Osteoblast (primary cell): ENCODE measurements around the gene BCL2L11. TPM values are rescaled to one million over a fixed set of nuclear protein-coding genes. Genes with fewer than 3 reads are reported as not detected.

Experiments used
- DNase-seq: peaks from one replicate; pipeline ENCODE4 v3.0.0; 2011; ENCODE audit warnings: low spot score, mixed read lengths; ENCODE audit not compliant: insufficient read length; ENCODE audit errors: missing footprints
- H2AFZ ChIP-seq: 2 replicates; pipeline ENCODE4 v1.6.0; 2011; ENCODE audit warnings: mild to moderate bottlenecking, low read length
- H3K27ac ChIP-seq: 2 replicates; pipeline ENCODE4 v1.5.1; 2011; ENCODE audit warnings: mild to moderate bottlenecking, low read depth, low read length, moderate library complexity
- H3K27me3 ChIP-seq: 2 replicates; pipeline ENCODE4 v1.6.0; 2012; ENCODE audit warnings: mild to moderate bottlenecking, control low read depth, inconsistent platforms, low read length, moderate library complexity; ENCODE audit not compliant: insufficient read depth
- H3K36me3 ChIP-seq: 2 replicates; pipeline ENCODE4 v1.5.1; 2011; ENCODE audit warnings: mild to moderate bottlenecking, low read length, control low read depth, moderate library complexity; ENCODE audit not compliant: insufficient read depth
- H3K4me1 ChIP-seq: 2 replicates; pipeline ENCODE4 v1.5.1; 2011; ENCODE audit warnings: mild to moderate bottlenecking, low read length, control low read depth, moderate library complexity; ENCODE audit not compliant: insufficient read depth
- H3K4me2 ChIP-seq: 2 replicates; pipeline ENCODE4 v1.6.0; 2011; ENCODE audit warnings: mild to moderate bottlenecking, low read length; ENCODE audit not compliant: insufficient read depth
- H3K4me3 ChIP-seq: fragments of 200-600 bp; sonication (generic); 3 replicates; pipeline ENCODE4 v1.5.1; 2012; ENCODE audit warnings: mild to moderate bottlenecking, low read length, inconsistent platforms; ENCODE audit not compliant: insufficient read depth
- H3K79me2 ChIP-seq: 2 replicates; pipeline ENCODE4 v1.6.0; 2012; ENCODE audit warnings: mild to moderate bottlenecking, low read length, control low read depth, inconsistent platforms; ENCODE audit not compliant: insufficient read depth
- H3K9me3 ChIP-seq: 2 replicates; pipeline ENCODE4 v1.5.1; 2011; ENCODE audit warnings: low read depth, low read length, control low read depth
- H4K20me1 ChIP-seq: 2 replicates; pipeline ENCODE4 v1.6.0; 2012; ENCODE audit warnings: mild to moderate bottlenecking, low read length, control low read depth; ENCODE audit not compliant: insufficient read depth
- CTCF ChIP-seq: IDR thresholded peaks from 2 replicates; pipeline ENCODE4 v1.5.1; 2011; ENCODE audit warnings: mild to moderate bottlenecking, low read depth, low read length, moderate library complexity; ENCODE audit errors: extremely low read depth
- total RNA-seq: library from RNA; depleted of rRNA; stranded (reverse); fragments of >200 nt; gene quantifications from 2 replicates; pipeline ENCODE4 v1.2.3, GENCODE V29; 2012

BCL2L11 gene
- total RNA-seq, 1 donor: 8.0 TPM

- H2AFZ ChIP-seq: no peak overlapping the region
- no peak overlapping the region for H3K4me2 ChIP-seq
- no peak for TF ChIP-seq CTCF
- no peaks in the 10 kb centered on the region for H4K20me1 ChIP-seq
- no peak for DNase-seq
- no peaks in the 10 kb centered on the region for H3K4me1 ChIP-seq
- peaks cover 32% of the 10 kb centered on the region for H3K27me3 ChIP-seq
- no peaks in the 10 kb centered on the region for H3K36me3 ChIP-seq
- no peak overlapping the region for H3K4me3 ChIP-seq
- H3K79me2 ChIP-seq: no peaks in the 10 kb centered on the region
- no peaks in the 10 kb centered on the region for H3K9me3 ChIP-seq
- H3K27ac ChIP-seq: no peak overlapping the region
Measured at GRCh38 chr2:111105926-111106325, 14.8 kb upstream of the BCL2L11 start.

GRCh38 chr2:111106706-111107105 is 14.0 kb upstream of the BCL2L11 start:
- no peak for TF ChIP-seq CTCF
- Histone ChIP-seq H4K20me1 (no peaks in the 10 kb centered on the region), H3K79me2 (no peaks in the 10 kb centered on the region), H2AFZ (no peak overlapping the region), H3K9me3 (no peaks in the 10 kb centered on the region), H3K36me3 (no peaks in the 10 kb centered on the region), H3K4me3 (no peak overlapping the region), H3K4me1 (no peaks in the 10 kb centered on the region), H3K4me2 (no peak overlapping the region), H3K27me3 (peaks cover 35% of the 10 kb centered on the region), H3K27ac (no peak overlapping the region)
- no peak for DNase-seq

- no peak for DNase-seq
Measured at GRCh38 chr2:111108745-111109271, 11.9 kb upstream of the BCL2L11 start.

More at GRCh38 chr2:111108745-111109271, 11.9 kb upstream of the BCL2L11 start:
- no peaks in the 10 kb centered on the region for H3K79me2 ChIP-seq
- no peaks in the 10 kb centered on the region for H4K20me1 ChIP-seq
- no peaks in the 10 kb centered on the region for H3K36me3 ChIP-seq
- no peak overlapping the region for H3K27ac ChIP-seq
- H2AFZ ChIP-seq: no peak overlapping the region
- no peaks in the 10 kb centered on the region for H3K9me3 ChIP-seq
- H3K4me1 ChIP-seq: no peaks in the 10 kb centered on the region
- no peak overlapping the region for H3K4me3 ChIP-seq
- no peak for TF ChIP-seq CTCF
- no peak overlapping the region for H3K4me2 ChIP-seq
- H3K27me3 ChIP-seq: peaks cover 52% of the 10 kb centered on the region
